Stimulated activated CD4-positive, alpha-beta T cell treated with anti-CD3 and anti-CD28 coated beads, Interleukin-2, amount 100 ng/mL, for 48 hours (primary cell): ENCODE results near the gene VPS54.
A peak's percentile ranks its signal among the peaks of the same experiment; 100 is the strongest.
"Not testable (repeated sequence)": the region's sequence is repeated elsewhere in the genome, so short reads cannot be mapped to it uniquely, and the experiment has no call there.

Experiments
- DNase-seq, 2 donors: peaks; one replicate each; pipeline ENCODE4 v3.0.0-alpha.2; 2020

VPS54 gene

GRCh38 chr2:63991173-63991999, 27.8 kb downstream of the VPS54 start:
- DNase-seq = not testable (repeated sequence)

- DNase-seq = no peak
Observed at GRCh38 chr2:63990072-63990471, 29.2 kb downstream of the VPS54 start.

- not testable (repeated sequence) for DNase-seq
Observed at GRCh38 chr2:63988842-63989436, 30.3 kb downstream of the VPS54 start.

- DNase-seq = no peak
Observed at GRCh38 chr2:63984606-63985359, 34.4 kb downstream of the VPS54 start.

- no peak for DNase-seq
Observed at GRCh38 chr2:63983986-63984605, 35.1 kb downstream of the VPS54 start.

DNA sequence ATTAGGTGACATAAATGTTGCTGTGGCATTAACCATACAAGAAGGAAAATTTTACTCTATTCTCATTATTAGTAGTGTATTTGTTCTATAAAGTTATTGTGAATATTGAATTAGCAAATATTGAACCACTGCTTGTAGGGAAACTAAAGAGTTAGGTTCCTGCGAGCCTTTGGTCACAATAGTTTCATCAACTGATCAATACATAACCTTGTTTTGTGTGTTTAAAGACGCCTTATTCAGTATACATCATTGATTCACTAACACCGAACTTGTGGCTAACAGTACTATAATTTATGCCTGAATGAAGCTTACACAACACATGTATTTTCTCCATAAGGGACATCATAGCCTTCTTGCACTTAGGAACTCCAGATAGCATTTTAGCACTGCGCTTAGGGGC, 36.9 kb downstream of the VPS54 start:
- DNase-seq = no peak

DNA sequence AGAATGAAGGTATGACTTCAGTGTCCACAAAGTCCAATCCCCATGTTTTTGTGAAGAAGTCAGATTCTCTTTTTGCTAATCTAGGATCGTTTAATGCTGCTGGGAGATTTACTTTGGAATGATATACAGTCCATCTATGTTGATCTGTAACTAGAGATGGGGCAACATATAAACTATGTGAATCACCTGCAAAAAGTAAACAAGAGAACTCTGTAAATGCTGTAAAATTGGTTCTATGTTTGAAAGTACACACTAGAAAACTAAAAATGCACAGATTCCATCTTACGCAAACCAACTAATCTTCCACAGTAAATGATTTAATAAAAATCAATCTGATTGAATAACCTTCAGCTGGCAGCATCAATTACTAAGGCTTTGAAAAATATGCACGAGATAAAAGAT, 37.5 kb downstream of the VPS54 start:
- no peak for DNase-seq

GRCh38 chr2:63980794-63981193, 38.4 kb downstream of the VPS54 start:
- no peak for DNase-seq

DNA sequence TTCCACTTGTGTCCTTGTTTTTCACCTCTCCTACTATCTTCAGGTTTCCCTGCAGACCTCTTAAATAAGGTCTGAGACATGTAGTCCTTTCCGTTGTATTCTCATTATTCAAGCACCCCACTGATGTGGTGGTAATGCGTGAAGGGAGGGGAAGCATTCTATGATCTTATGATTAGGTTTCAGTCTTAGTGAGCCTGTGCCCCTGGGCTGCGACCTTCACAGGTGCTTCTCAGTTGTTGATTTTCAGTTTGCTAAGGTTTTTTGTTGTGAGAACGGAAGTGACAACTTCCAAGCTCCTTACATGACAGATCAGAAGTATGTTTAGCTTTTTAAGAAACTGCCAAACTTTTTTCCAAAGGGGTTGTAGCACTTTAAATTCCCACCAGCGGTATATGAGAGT, 41.3 kb downstream of the VPS54 start:
- no peak for DNase-seq

GRCh38 chr2:63976125-63976510, 43.1 kb downstream of the VPS54 start:
- DNase-seq = no peak

DNA sequence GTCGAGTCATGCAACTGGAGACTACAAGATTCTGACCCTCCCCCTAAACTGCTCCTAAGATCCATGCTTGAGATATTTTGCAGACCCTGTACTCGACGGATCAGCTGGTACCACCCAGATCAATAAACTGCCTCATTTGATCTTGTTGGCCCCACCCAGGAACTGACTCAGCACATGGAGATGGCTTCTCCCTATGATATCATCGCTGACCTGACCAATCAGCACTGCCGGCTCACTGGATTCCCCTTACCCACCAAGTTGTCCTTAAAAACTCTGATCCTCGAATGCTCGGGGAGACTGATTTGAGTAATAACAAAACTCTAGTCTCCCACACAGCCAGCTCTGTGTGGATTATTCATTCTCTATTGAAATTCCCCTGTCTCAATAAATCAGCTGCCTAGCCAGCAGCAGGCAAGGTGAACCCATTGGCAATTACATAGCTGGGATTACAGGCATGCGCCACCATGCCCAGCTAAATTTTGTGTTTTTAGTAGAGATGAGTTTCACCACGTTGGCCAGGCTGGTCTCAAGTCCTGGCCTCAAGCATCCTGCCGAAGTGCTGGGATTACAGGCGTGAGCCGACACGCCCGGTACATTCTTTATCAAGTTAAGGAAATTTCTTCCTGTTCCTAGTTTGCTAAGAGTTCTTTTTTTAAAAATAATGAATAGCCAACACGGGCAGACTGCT, 43.6 kb downstream of the VPS54 start:
- peak in 1 of 2 donors; percentile 3 for DNase-seq

- not testable (repeated sequence) for DNase-seq
Observed at GRCh38 chr2:63975036-63975435, 44.2 kb downstream of the VPS54 start.

DNA sequence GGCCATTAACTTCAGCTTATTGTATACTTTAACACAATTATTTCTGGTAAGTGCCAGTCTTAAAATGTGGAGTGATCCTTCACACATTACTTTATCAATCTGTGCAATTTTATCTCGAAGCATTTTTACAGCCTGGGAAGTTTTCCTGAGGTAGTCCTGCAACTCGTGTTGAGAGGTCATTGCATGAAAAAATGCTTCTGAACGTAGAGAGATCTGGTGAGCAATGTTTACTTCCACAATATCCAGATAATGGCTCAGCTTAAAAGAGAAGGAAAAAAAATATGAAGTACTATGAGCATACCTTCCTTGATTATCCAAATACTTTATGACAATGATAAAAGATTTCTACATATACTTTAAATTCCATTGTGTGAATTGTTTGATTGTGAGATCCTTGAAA, 57.0 kb downstream of the VPS54 start:
- no peak for DNase-seq

DNA sequence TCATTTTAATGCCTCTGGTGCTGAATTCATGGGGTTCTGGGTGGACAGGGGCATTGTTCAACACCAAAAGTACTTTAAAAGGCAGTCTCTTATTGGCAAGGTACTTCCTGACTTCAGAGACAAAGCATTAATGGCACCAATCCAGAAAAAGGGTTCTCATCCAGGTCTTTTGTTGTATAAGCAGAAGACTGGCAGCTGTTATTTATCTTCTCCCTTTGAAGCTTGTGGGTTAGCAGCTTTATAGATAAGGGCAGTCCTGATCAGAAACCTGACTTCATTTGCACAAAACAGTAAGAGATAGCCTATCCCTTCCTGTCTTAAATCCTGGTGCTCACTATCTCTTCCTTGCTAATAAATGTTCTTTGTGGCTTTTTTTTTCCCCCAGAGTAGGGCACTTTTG, 68.8 kb downstream of the VPS54 start:
- DNase-seq = no peak

- DNase-seq = no peak
Observed at GRCh38 chr2:63942788-63943187, 76.4 kb downstream of the VPS54 start.

GRCh38 chr2:63932104-63932503, 87.1 kb downstream of the VPS54 start:
- DNase-seq = not testable (repeated sequence)

DNA sequence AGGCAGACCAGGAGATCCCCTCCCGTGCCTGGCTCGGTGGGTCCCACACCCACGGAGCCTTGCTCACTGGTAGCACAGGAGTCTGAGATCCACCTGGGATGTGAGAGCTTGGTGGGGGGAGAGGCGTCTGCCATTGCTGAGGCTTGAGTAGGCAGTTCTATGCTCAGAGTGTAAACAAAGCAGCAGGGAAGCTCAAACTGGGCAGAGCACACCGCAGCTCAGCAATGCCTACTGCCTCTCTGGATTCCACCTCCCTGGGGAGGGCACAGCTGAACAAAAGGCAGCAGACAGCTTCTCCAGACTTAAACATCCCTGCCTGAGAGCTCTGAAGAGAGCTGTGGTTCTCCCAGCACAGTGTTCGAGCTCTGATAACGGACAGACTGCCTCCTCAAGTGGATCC, 92.4 kb downstream of the VPS54 start:
- no peak for DNase-seq

DNA sequence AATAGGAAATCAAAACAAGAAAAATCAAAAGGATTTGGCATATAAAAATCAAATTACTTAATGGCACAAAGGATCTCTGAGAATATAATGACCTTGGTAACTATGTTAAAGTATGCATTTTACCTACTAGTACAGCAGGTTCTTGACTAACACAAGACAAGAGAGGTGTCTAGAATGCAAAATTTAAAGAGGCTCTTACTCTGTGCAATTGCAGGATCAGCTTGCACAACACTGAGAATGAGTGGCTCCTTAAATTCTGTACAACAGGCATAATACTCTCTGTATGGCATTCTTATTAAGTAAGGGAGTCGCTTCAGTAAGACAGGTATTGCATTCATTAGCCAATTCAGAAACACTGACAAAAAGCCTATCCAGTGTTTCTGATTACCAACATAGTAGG, 104.9 kb downstream of the VPS54 start:
- DNase-seq = no peak

DNA sequence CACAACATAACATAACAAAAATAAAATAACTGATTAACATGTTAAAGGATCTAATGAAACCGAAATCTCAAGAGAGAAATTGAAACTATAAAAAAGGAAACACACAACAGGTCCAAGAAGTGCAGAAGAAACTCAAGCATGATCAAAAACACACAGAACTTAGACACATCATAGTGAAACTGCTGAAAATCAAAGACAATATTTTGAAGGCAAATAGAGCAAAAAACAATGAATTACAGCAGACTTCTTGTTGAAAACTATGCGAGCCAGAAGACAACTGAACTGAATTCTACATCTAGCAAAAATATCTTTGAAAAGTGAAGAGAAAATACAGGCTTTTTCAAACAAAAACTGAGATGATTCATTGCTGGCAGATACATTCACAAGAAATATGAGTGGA, 116.2 kb downstream of the VPS54 start:
- no peak for DNase-seq

DNA sequence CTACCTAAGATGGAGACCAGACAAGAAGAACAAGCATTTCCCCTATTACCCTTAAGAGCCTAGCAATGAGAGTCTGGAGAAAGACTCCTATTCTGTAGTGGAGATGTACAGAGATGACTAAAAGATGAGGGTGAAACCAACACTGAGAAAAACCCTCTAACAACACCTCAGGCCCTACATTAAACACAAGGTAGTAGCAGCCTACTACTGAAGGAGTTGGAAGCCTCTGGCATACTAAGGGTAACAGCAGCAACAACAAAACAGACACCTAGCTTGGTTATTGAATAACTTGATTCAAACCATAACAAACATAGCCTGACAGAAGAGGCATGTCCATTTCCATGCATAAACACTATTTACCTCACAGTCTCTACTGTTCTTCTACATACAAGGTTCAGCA, 117.1 kb downstream of the VPS54 start:
- no peak for DNase-seq

GRCh38 chr2:63899639-63900038, 119.6 kb downstream of the VPS54 start:
- no peak for DNase-seq

DNA sequence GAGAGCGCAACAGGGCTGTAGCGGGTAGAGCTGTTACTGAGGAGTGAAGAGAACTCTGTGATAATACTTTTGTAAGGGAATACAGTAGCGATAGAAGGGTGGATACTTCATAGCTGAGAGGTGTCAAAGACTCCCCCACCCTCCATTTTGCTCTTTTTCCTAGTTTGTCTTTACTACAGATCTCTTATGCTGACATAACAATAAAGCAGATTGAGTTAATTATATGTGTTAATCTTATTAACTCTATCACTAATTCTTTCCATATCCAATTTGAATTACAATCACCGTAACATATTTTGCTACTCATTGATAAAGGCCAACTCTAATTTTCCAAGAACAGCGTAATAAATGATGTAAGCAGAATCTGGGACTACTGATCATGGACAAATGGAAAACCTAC, 120.4 kb downstream of the VPS54 start:
- DNase-seq = no peak

GRCh38 chr2:63894167-63894566, 125.1 kb downstream of the VPS54 start:
- DNase-seq = no peak
